Stimulated activated CD8-positive, alpha-beta memory T cell treated with anti-CD3 and anti-CD28 coated beads, Interleukin-12 subunit alpha, Interleukin-12 subunit beta, amount 100 ng/mL, for 4 hours (primary cell): ENCODE data around the gene ST3GAL2.

ENCODE experiments used
- DNase-seq: peaks from one replicate; pipeline ENCODE4 v3.0.0-alpha.2; 2020; ENCODE audit warnings: low read depth

ST3GAL2 gene

GRCh38 chr16:70437582-70438557 lies 1.0 kb downstream of the ST3GAL2 start:
- DNase-seq = no peak

GRCh38 chr16:70437017-70437581 lies 1.8 kb downstream of the ST3GAL2 start:
- DNase-seq = no peak

- DNase-seq = no peak
Observed at GRCh38 chr16:70434484-70435260, 4.2 kb downstream of the ST3GAL2 start.

- no peak for DNase-seq
Observed at GRCh38 chr16:70433458-70434103, 5.3 kb downstream of the ST3GAL2 start.

- DNase-seq = no peak
Observed at GRCh38 chr16:70432723-70433457, 6.0 kb downstream of the ST3GAL2 start.

GRCh38 chr16:70432356-70432722 lies 6.6 kb downstream of the ST3GAL2 start:
- no peak for DNase-seq

- DNase-seq = peak; percentile 37
Observed at GRCh38 chr16:70430667-70431536, 8.0 kb downstream of the ST3GAL2 start.

- DNase-seq = no peak
Observed at GRCh38 chr16:70429888-70430666, 8.8 kb downstream of the ST3GAL2 start.

GRCh38 chr16:70428178-70428998 lies 10.5 kb downstream of the ST3GAL2 start:
- peak; percentile 48 for DNase-seq

- no peak for DNase-seq
Observed at GRCh38 chr16:70427786-70428177, 11.1 kb downstream of the ST3GAL2 start.

- DNase-seq = no peak
Observed at GRCh38 chr16:70422543-70422942, 16.4 kb downstream of the ST3GAL2 start.

- no peak for DNase-seq
Observed at GRCh38 chr16:70421473-70422311, 17.2 kb downstream of the ST3GAL2 start.

GRCh38 chr16:70421014-70421413 lies 17.9 kb downstream of the ST3GAL2 start:
- no peak for DNase-seq

GRCh38 chr16:70419384-70420327 lies 19.2 kb downstream of the ST3GAL2 start:
- no peak for DNase-seq

GRCh38 chr16:70418993-70419318 lies 19.9 kb downstream of the ST3GAL2 start:
- no peak for DNase-seq

GRCh38 chr16:70418274-70418992 lies 20.5 kb downstream of the ST3GAL2 start:
- DNase-seq = no peak
